NCI-H2029 treated with DMSO at 0.1 percent for 48 hours (cell line): Measurements from ENCODE around the gene FXR1.

ENCODE experiments used
- DNase-seq: peaks from one replicate; lab custom pipeline; 2025; lab: John Stamatoyannopoulos, UW

The FXR1 gene

DNA sequence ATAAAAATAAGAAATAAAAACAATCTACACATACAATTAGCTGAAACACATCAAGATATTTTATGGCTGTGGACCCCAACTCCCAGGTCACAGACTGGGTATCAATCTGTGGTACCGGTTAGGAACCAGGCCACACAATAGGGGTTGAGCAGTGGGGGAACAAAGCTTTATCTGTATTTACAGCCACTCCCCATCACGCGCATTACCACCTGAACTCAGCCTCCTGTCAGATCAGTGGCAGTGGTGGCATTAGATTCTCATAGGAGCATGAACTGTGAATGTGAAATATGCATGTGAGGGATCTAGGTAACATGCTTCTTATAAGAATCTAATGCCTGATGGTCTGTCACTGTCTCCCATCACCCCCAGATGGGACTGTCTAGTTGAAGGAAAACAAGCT lies 94.8 kb downstream of the FXR1 start:
- no peak for DNase-seq

DNA sequence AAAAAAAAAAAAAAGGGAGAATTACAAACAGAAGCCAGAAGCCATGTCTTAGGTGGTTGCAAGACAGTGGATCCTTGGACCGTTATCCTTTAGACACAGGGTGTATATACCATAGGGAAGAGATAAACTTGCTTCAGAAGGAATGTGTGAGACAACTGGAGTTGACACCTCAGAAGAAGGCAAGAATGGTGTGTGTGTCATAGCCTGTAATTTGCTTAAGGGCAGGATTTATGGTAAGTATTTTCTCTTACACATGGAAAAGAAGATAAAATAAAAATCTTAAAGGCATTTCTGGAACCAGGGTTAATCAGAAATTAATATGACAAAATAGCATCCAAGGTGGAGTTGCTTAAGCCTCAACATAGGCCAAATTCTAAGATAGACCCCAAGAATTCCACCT lies 96.3 kb downstream of the FXR1 start:
- DNase-seq, result no peak

DNA sequence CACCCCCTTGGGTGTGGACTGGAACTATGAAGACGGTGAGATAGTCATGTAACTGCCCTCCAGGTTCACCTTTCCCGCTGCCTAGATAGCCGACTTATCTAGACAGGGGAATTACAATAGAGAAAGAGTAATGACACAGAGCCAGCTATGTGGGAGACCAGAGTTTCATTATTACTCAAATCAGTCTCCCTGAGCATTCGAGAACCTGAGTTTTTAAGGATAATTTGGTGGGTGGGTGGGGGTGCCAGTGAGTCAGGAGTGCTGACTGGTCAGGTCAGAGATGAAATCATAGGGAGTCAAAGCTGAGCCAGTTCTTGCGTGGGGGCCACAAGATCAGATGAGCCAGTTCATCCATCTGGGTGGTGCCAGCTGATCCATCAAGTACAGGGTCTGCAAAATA lies 96.8 kb downstream of the FXR1 start:
- no peak for DNase-seq

DNA sequence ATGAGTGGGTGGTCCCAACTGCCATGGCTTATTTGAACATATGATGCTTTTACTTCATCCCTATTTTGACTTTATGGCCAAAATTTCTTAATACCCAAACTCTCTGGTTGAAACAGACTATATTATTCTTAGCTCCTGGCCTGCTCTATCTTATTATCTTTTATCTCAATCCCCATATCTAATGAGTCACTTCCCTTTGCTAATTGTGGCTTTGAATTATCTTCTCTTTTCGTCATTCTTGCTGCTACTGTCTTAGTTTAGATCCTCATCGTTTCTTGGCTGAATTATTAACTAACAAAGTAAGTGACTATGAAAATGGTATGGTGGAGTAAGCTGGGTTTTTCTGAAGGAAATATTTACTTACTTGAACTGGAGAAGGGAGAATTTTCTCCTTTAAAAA lies 105.2 kb downstream of the FXR1 start:
- no peak for DNase-seq

DNA sequence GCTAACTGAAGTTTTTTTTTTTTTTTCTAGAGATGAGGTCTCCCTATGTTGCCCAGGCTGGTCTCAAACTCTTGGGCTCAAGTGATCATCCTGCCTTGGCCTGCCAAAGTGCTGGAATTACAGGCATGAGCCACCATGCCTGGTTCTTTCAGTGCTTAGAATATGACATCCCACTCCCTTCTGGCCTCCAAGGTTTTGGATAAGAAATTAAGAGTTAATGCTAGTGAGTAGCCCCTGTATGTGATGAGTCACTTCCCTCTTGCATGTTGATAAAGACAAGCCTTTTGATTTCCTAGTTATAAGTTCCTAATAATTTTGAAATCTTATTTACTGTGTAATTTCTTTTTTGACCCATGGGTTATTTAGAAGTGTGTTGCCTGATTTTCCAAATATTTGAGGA lies 112.7 kb downstream of the FXR1 start:
- no peak for DNase-seq

DNA sequence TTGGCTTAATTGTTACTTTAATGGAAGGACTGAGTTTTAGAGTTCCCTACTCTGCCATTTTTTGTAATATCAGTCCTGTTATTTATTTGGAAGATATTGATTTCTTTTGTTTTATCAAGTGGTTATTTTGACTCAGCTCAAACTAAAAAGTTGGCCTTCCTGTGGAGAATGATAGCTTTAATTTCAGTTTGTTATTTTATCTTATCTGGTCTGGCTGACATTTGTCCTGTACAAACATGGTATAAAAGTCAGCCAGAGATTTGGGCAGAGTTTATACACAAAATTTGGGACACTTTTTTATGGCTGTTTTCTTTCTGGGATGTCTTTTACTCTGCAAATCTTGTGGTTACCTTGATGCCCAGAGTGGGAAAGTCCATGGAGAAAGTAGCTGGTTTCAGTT lies 118.5 kb downstream of the FXR1 start:
- DNase-seq, result no peak
